ENCODE data around the gene BICD2. TPM values are rescaled to one million over a fixed set of nuclear protein-coding genes. Genes with fewer than 3 reads are reported as not detected.

The BICD2 gene
- total and polyA plus RNA-seq, 4 donors: 13.8 to 33.2 (median 26.4) TPM

DNA sequence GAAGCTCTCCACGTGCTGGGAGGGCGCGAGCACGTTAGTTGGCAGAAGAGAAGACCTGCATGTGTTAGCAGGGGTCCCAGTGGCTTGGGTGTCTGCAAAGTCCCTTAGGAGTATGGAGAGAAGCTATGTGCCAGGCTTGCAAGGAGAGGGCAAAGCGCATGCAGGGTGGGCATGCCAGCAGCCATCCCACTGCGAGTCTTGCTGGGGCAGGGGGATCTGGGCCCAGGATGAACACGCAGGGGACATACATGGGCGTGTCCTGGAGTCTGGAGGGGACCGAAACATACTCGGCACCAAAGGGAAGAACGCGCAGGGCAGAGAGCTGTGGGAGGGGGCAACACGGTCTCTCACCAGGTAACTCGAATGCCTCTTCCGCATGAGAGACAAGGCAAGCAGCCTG lies 51.1 kb downstream of the BICD2 start:
- Histone ChIP-seq H3K27me3 (ENCODE audit: control insufficient read depth in 3 of 3, insufficient read depth in 3 of 3, low read length in 2 of 3) (no peaks in the 10 kb centered on the region), H3K36me3 (ENCODE audit: control insufficient read depth in 4 of 4, insufficient read depth in 4 of 4, low read length in 4 of 4) (peaks cover 0 to 65% (median 37%) of the 10 kb centered on the region in 4 donors), H3K4me3 (no peak overlapping the region), H3K4me1 (ENCODE audit: control insufficient read depth in 5 of 5, insufficient read depth in 5 of 5, low read length in 5 of 5) (peaks cover 0 to 2% (median 0%) of the 10 kb centered on the region in 5 donors), H3K9ac (ENCODE audit: insufficient read depth in 1 of 2, low read length in 2 of 2) (no peak overlapping the region), H3K9me3 (ENCODE audit: control insufficient read depth in 4 of 4, insufficient read depth in 3 of 4, low read length in 3 of 4) (peaks cover 0 to 2% (median 0%) of the 10 kb centered on the region in 4 donors), H3K27ac (ENCODE audit: low read depth in 1 of 2, low read length in 1 of 2) (no peak overlapping the region)
- TF ChIP-seq, protein P1, sequence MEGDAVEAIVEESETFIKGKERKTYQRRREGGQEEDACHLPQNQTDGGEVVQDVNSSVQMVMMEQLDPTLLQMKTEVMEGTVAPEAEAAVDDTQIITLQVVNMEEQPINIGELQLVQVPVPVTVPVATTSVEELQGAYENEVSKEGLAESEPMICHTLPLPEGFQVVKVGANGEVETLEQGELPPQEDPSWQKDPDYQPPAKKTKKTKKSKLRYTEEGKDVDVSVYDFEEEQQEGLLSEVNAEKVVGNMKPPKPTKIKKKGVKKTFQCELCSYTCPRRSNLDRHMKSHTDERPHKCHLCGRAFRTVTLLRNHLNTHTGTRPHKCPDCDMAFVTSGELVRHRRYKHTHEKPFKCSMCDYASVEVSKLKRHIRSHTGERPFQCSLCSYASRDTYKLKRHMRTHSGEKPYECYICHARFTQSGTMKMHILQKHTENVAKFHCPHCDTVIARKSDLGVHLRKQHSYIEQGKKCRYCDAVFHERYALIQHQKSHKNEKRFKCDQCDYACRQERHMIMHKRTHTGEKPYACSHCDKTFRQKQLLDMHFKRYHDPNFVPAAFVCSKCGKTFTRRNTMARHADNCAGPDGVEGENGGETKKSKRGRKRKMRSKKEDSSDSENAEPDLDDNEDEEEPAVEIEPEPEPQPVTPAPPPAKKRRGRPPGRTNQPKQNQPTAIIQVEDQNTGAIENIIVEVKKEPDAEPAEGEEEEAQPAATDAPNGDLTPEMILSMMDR (IDR thresholded peaks at IDR 0.05; ENCODE audit: control extremely low read depth, extremely low read depth): no peak
- DNase-seq (peak in 1 of 3 donors; percentile 10), ATAC-seq (ENCODE audit: insufficient read depth, low FRiP score) (no peak)
- WGBS, 2 donors: 87 to 90% methylated on average over 15 of the region's 15 CpGs

DNA sequence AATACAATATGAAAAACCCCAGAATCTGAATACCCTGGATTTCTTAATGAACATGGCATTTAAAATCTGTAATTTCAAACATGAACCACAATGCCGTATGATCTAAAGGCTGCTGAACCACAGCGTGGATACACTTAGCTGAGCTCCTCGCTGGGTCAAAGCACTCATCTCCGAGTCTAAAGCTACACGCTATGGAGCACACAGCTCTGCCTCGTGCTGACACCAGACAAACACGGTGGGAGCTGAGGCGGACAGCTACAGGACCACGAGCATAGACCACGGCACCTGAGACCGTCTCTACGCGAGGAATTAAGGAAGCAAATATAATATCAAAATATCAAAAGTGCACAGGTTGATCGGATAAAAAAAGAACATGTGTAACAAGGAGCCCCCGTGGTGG lies 51.9 kb downstream of the BICD2 start:
- Histone ChIP-seq H3K4me1 (ENCODE audit: control insufficient read depth in 5 of 5, insufficient read depth in 5 of 5, low read length in 5 of 5) (peaks cover 0 to 2% (median 0%) of the 10 kb centered on the region in 5 donors), H3K9ac (ENCODE audit: insufficient read depth in 1 of 2, low read length in 2 of 2) (no peak overlapping the region), H3K36me3 (ENCODE audit: control insufficient read depth in 4 of 4, insufficient read depth in 4 of 4, low read length in 4 of 4) (peaks cover 0 to 57% (median 33%) of the 10 kb centered on the region in 4 donors), H3K4me3 (no peak overlapping the region), H3K9me3 (ENCODE audit: control insufficient read depth in 4 of 4, insufficient read depth in 3 of 4, low read length in 3 of 4) (peaks cover 0 to 2% (median 0%) of the 10 kb centered on the region in 4 donors), H3K27me3 (ENCODE audit: control insufficient read depth in 3 of 3, insufficient read depth in 3 of 3, low read length in 2 of 3) (no peaks in the 10 kb centered on the region), H3K27ac (ENCODE audit: low read depth in 1 of 2, low read length in 1 of 2) (no peak overlapping the region)
- TF ChIP-seq, protein P1 (IDR thresholded peaks at IDR 0.05; ENCODE audit: control extremely low read depth, extremely low read depth): no peak
- WGBS, 2 donors: 95 to 96% methylated on average over 15 of the region's 15 CpGs
- DNase-seq (no peak), ATAC-seq (ENCODE audit: insufficient read depth, low FRiP score) (no peak)

DNA sequence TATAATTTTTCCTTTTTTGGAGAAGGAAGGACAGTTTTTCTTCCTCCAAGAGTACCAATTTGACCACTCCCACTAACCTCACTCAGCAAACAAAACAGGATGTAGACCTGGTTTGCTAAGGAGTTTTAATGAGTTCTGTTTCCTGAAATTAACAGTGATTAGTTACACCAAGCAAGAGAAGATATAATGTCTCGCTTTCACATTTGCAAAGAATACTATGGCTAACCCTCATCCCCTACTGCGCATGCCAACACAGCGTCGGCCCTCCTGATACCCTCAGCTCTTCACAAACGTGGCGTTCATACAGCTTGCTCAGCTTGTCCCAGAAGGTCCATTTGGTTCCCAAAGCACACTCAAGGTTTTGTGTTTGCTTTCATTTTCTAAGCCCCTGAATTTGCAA lies 52.8 kb downstream of the BICD2 start:
- Histone ChIP-seq H3K4me3 (no peak overlapping the region), H3K9me3 (ENCODE audit: control insufficient read depth in 4 of 4, insufficient read depth in 3 of 4, low read length in 3 of 4) (peaks cover 0 to 2% (median 0%) of the 10 kb centered on the region in 4 donors), H3K27me3 (ENCODE audit: control insufficient read depth in 3 of 3, insufficient read depth in 3 of 3, low read length in 2 of 3) (no peaks in the 10 kb centered on the region), H3K9ac (ENCODE audit: insufficient read depth in 1 of 2, low read length in 2 of 2) (no peak overlapping the region), H3K4me1 (ENCODE audit: control insufficient read depth in 5 of 5, insufficient read depth in 5 of 5, low read length in 5 of 5) (peaks cover 0 to 2% (median 0%) of the 10 kb centered on the region in 5 donors), H3K36me3 (ENCODE audit: control insufficient read depth in 4 of 4, insufficient read depth in 4 of 4, low read length in 4 of 4) (peaks cover 0 to 48% (median 24%) of the 10 kb centered on the region in 4 donors), H3K27ac (ENCODE audit: low read depth in 1 of 2, low read length in 1 of 2) (no peak overlapping the region)
- no peak for DNase-seq
- TF ChIP-seq, protein P1 (IDR thresholded peaks at IDR 0.05; ENCODE audit: control extremely low read depth, extremely low read depth): no peak
- no peak for ATAC-seq (ENCODE audit: insufficient read depth, low FRiP score)
- WGBS, 2 donors: 23 to 47% methylated on average over 6 of the region's 6 CpGs

DNA sequence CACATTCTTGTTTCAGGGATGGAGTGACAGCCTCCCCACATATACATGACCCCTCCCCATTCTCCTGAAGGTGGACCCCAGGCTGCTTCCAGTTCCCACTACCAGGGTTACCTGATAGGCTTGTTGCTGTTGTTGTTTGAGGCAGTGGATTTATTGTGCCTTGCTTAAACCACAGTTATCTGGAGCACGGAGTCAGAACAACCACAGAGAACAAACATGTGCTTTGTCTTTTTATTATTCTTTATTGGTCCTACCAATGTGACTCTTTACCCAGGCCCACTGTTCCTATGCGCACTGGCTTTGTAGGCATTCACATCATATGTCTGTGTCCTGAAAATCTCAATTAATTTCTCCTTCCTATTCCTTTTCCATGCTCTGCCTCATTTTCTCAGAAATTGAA lies 53.5 kb downstream of the BICD2 start:
- H3K4me1 ChIP-seq (ENCODE audit: control insufficient read depth in 5 of 5, insufficient read depth in 5 of 5, low read length in 5 of 5): peaks cover 0 to 2% (median 0%) of the 10 kb centered on the region in 5 donors
- H3K4me3 ChIP-seq: no peak overlapping the region
- peaks cover 0 to 48% (median 22%) of the 10 kb centered on the region in 4 donors for H3K36me3 ChIP-seq (ENCODE audit: control insufficient read depth in 4 of 4, insufficient read depth in 4 of 4, low read length in 4 of 4)
- no peak overlapping the region for H3K27ac ChIP-seq (ENCODE audit: low read depth in 1 of 2, low read length in 1 of 2)
- H3K9me3 ChIP-seq (ENCODE audit: control insufficient read depth in 4 of 4, insufficient read depth in 3 of 4, low read length in 3 of 4): peaks cover 0 to 2% (median 0%) of the 10 kb centered on the region in 4 donors
- H3K27me3 ChIP-seq (ENCODE audit: control insufficient read depth in 3 of 3, insufficient read depth in 3 of 3, low read length in 2 of 3): no peaks in the 10 kb centered on the region
- TF ChIP-seq, protein P1 (IDR thresholded peaks at IDR 0.05; ENCODE audit: control extremely low read depth, extremely low read depth): no peak
- H3K9ac ChIP-seq (ENCODE audit: insufficient read depth in 1 of 2, low read length in 2 of 2): no peak overlapping the region
- DNase-seq: no peak
- ATAC-seq (ENCODE audit: insufficient read depth, low FRiP score): no peak
- 60 to 93% methylated on average over 2 of the region's 2 CpGs for WGBS, 2 donors
